Measurements from ENCODE around the gene CHN2.

The CHN2 gene

GRCh38 chr7:29311314-29311713, 116.7 kb downstream of the CHN2 start:
- ATAC-seq, result no peak
- no peak for DNase-seq

- DNase-seq, result no peak
- no peak for ATAC-seq
These were observed 119.6 kb downstream of the CHN2 start for GRCh38 chr7:29314148-29314547.

- DNase-seq (no peak), ATAC-seq (no peak)
These were observed 120.7 kb downstream of the CHN2 start for GRCh38 chr7:29315122-29315891.

GRCh38 chr7:29315892-29316270, 121.3 kb downstream of the CHN2 start:
- no peak for ATAC-seq

GRCh38 chr7:29316926-29317325, 122.4 kb downstream of the CHN2 start:
- no peak for ATAC-seq
- no peak for DNase-seq

More at GRCh38 chr7:29315892-29316270, 121.3 kb downstream of the CHN2 start:
- DNase-seq, result no peak

GRCh38 chr7:29318853-29319718, 124.5 kb downstream of the CHN2 start:
- DNase-seq (no peak), ATAC-seq (no peak)

GRCh38 chr7:29319719-29320521, 125.3 kb downstream of the CHN2 start:
- ATAC-seq (peak; percentile 14), DNase-seq (no peak)

GRCh38 chr7:29320577-29320976, 126.0 kb downstream of the CHN2 start:
- no peak for ATAC-seq
- DNase-seq, result no peak

- ATAC-seq, result no peak
- no peak for DNase-seq
These were observed 127.6 kb downstream of the CHN2 start for GRCh38 chr7:29322023-29322712.

GRCh38 chr7:29325476-29325875, 130.9 kb downstream of the CHN2 start:
- ATAC-seq, result no peak
- no peak for DNase-seq

GRCh38 chr7:29326864-29327263, 132.3 kb downstream of the CHN2 start:
- DNase-seq, result no peak
- ATAC-seq, result no peak

- ATAC-seq, result no peak
- no peak for DNase-seq
These were observed 132.9 kb downstream of the CHN2 start for GRCh38 chr7:29327455-29327854.

- DNase-seq, result no peak
- ATAC-seq, result no peak
These were observed 133.5 kb downstream of the CHN2 start for GRCh38 chr7:29328045-29328444.

- DNase-seq, result no peak
These were observed 134.2 kb downstream of the CHN2 start for GRCh38 chr7:29328811-29329210.

GRCh38 chr7:29329686-29330085, 135.1 kb downstream of the CHN2 start:
- no peak for ATAC-seq
- DNase-seq, result no peak

More at GRCh38 chr7:29328811-29329210, 134.2 kb downstream of the CHN2 start:
- no peak for ATAC-seq

GRCh38 chr7:29330136-29330535, 135.6 kb downstream of the CHN2 start:
- ATAC-seq, result no peak
- no peak for DNase-seq

- ATAC-seq, result no peak
- DNase-seq, result no peak
These were observed 136.6 kb downstream of the CHN2 start for GRCh38 chr7:29331163-29331562.

GRCh38 chr7:29332042-29332811, 137.7 kb downstream of the CHN2 start:
- DNase-seq (no peak), ATAC-seq (no peak)

- no peak for ATAC-seq
These were observed 138.6 kb downstream of the CHN2 start for GRCh38 chr7:29332875-29333855.

More at GRCh38 chr7:29332875-29333855, 138.6 kb downstream of the CHN2 start:
- no peak for DNase-seq
